K562 (cell line): Measurements from ENCODE around the gene TMEM168. TPM values are rescaled to one million over a fixed set of nuclear protein-coding genes. Genes with fewer than 3 reads are reported as not detected.

Experiments
- ATF6 ChIP-seq: sonication (generic); formaldehyde crosslinking; IDR thresholded peaks from 2 replicates; pipeline ENCODE4 v1.4.0; 2020; ENCODE audit warnings: mild to moderate bottlenecking, missing genetic modification reagents
- GTF3C2 ChIP-seq: IDR thresholded peaks from 3 replicates; pipeline ENCODE4 v1.6.1; 2011; ENCODE audit warnings: borderline replicate concordance, mild to moderate bottlenecking, moderate library complexity; ENCODE audit not compliant: insufficient read length; ENCODE audit errors: extremely low read depth
- NFRKB ChIP-seq: fragments of 450-650 bp; IDR thresholded peaks from 2 replicates; pipeline ENCODE4 v1.6.1; 2016; ENCODE audit warnings: low read depth
- RBM25 ChIP-seq: fragments of 200-400 bp; formaldehyde crosslinking; IDR thresholded peaks from 2 replicates; pipeline ENCODE4 v1.6.1; 2018; ENCODE audit warnings: low read length, low read depth, moderate library complexity; ENCODE audit not compliant: severe bottlenecking
- RFX7 ChIP-seq: fragments of 250-450 bp; sonication (Bioruptor Pico); IDR thresholded peaks from 2 replicates; pipeline ENCODE4 v1.5.1; 2021; ENCODE audit warnings: mild to moderate bottlenecking
- SIN3B ChIP-seq: fragments of 450-650 bp; IDR thresholded peaks from 2 replicates; pipeline ENCODE4 v1.6.1; 2017; ENCODE audit warnings: low read depth, mild to moderate bottlenecking, moderate library complexity
- SRSF7 ChIP-seq: fragments of 200-400 bp; formaldehyde crosslinking; optimal IDR thresholded peaks from 2 replicates; pipeline ENCODE3; 2017; ENCODE audit warnings: mild to moderate bottlenecking, low read depth, low read length
- TEAD2 ChIP-seq: fragments of 450-650 bp; IDR thresholded peaks from 2 replicates; pipeline ENCODE4 v1.6.1; 2016; ENCODE audit warnings: missing genetic modification characterization, control low read depth, missing compliant biosample characterization
- ZNF384 ChIP-seq: IDR thresholded peaks from 2 replicates; pipeline ENCODE4 v1.6.1; 2012; ENCODE audit warnings: low read depth, low read length, improper control_type of control experiment
- ZNF644 ChIP-seq: fragments of 200-800 bp; sonication (Bioruptor generic); IDR thresholded peaks from 2 replicates; pipeline ENCODE4 v1.6.1; 2016; ENCODE audit warnings: low read depth, missing genetic modification characterization, missing compliant biosample characterization
- polyA plus RNA-seq, 8 experiments: library from polyadenylated mRNA; depleted of rRNA in 4 of 8; stranded (reverse) in 5 of 8; unstranded in 3 of 8; fragments of >200 nt; fragmentation: Nextera tagmentation in 2 of 8; fragmentation: Illumina TruSeq in 1 of 8; extraction: Ambion mirVana in 2 of 8; extraction: Trizol in 1 of 8; gene quantifications; 2 replicates each; pipeline versions ENCODE4 v1.2.1 to v1.2.3, GENCODE V29; 2011 to 2014; ENCODE audit warnings: inconsistent platforms in 1 of 8, missing spikeins in 1 of 8
- total RNA-seq, 7 experiments: library from RNA; depleted of rRNA in 6 of 7; stranded (reverse); fragments of >200 nt in 6 of 7; fragmentation: Illumina TruSeq in 2 of 7; extraction: Trizol in 2 of 7; gene quantifications; 2 replicates each; pipeline versions ENCODE4 v1.2.1 to v1.2.3, GENCODE V29; 2011 to 2021; ENCODE audit warnings: low replicate concordance in 1 of 7
- TF ChIP-seq, protein P1 (sequence below): fragments of 450-650 bp; IDR thresholded peaks from 2 replicates; pipeline ENCODE4 v1.6.1; 2018; ENCODE audit warnings: mild to moderate bottlenecking, low read depth; ENCODE audit not compliant: partially characterized antibody
- TF ChIP-seq, protein P2 (sequence below), 2 experiments: fragments of 450-650 bp; IDR thresholded peaks; 2 replicates each; pipeline ENCODE4 v1.6.1; 2018; ENCODE audit warnings: mild to moderate bottlenecking in 2 of 2, low read depth in 1 of 2; ENCODE audit not compliant: partially characterized antibody in 2 of 2
- TF ChIP-seq, protein P3 (sequence below): IDR thresholded peaks from 2 replicates; pipeline ENCODE4 v1.6.1; 2012; ENCODE audit warnings: low read depth, low read length, improper control_type of control experiment, borderline replicate concordance

The TMEM168 gene
- total and polyA plus RNA-seq, 9 of the 15 experiments (the other 6 are each of a cell fraction or from before 2014, with no cell fraction given) = 19.7 to 50.7 (median 25.4) TPM

- TF ChIP-seq, protein P1, sequence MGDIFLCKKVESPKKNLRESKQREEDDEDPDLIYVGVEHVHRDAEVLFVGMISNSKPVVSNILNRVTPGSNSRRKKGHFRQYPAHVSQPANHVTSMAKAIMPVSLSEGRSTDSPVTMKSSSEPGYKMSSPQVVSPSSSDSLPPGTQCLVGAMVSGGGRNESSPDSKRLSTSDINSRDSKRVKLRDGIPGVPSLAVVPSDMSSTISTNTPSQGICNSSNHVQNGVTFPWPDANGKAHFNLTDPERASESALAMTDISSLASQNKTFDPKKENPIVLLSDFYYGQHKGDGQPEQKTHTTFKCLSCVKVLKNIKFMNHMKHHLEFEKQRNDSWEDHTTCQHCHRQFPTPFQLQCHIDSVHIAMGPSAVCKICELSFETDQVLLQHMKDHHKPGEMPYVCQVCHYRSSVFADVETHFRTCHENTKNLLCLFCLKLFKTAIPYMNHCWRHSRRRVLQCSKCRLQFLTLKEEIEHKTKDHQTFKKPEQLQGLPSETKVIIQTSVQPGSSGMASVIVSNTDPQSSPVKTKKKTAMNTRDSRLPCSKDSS = no peak
- peak; percentile 86 for TF ChIP-seq SIN3B
- TF ChIP-seq, protein P2, sequence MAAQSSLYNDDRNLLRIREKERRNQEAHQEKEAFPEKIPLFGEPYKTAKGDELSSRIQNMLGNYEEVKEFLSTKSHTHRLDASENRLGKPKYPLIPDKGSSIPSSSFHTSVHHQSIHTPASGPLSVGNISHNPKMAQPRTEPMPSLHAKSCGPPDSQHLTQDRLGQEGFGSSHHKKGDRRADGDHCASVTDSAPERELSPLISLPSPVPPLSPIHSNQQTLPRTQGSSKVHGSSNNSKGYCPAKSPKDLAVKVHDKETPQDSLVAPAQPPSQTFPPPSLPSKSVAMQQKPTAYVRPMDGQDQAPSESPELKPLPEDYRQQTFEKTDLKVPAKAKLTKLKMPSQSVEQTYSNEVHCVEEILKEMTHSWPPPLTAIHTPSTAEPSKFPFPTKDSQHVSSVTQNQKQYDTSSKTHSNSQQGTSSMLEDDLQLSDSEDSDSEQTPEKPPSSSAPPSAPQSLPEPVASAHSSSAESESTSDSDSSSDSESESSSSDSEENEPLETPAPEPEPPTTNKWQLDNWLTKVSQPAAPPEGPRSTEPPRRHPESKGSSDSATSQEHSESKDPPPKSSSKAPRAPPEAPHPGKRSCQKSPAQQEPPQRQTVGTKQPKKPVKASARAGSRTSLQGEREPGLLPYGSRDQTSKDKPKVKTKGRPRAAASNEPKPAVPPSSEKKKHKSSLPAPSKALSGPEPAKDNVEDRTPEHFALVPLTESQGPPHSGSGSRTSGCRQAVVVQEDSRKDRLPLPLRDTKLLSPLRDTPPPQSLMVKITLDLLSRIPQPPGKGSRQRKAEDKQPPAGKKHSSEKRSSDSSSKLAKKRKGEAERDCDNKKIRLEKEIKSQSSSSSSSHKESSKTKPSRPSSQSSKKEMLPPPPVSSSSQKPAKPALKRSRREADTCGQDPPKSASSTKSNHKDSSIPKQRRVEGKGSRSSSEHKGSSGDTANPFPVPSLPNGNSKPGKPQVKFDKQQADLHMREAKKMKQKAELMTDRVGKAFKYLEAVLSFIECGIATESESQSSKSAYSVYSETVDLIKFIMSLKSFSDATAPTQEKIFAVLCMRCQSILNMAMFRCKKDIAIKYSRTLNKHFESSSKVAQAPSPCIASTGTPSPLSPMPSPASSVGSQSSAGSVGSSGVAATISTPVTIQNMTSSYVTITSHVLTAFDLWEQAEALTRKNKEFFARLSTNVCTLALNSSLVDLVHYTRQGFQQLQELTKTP (IDR thresholded peaks at IDR 0.05; ENCODE audit: low read depth in 1 of 2, partially characterized antibody in 2 of 2) = peak; percentile 46 to 82
- no peak for TF ChIP-seq RBM25
- no peak for TF ChIP-seq SRSF7
- TF ChIP-seq ZNF384 = no peak
- TF ChIP-seq, protein P3, sequence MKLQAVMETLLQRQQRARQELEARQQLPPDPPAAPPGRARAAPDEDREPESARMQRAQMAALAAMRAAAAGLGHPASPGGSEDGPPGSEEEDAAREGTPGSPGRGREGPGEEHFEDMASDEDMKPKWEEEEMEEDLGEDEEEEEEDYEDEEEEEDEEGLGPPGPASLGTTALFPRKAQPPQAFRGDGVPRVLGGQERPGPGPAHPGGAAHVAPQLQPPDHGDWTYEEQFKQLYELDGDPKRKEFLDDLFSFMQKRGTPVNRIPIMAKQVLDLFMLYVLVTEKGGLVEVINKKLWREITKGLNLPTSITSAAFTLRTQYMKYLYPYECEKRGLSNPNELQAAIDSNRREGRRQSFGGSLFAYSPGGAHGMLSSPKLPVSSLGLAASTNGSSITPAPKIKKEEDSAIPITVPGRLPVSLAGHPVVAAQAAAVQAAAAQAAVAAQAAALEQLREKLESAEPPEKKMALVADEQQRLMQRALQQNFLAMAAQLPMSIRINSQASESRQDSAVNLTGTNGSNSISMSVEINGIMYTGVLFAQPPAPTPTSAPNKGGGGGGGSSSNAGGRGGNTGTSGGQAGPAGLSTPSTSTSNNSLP = no peak
- TF ChIP-seq ZNF644 (tag) = no peak; the same call in 1 of the 2 replicates
- no peak for TF ChIP-seq RFX7 (CRISPR knock-in tag)
- TF ChIP-seq GTF3C2 = no peak
- peak; percentile 99 for TF ChIP-seq NFRKB
- TF ChIP-seq TEAD2 (tag) = no peak
- peak; percentile 70; the same call in 1 of the 2 replicates for TF ChIP-seq ATF6
Measured at GRCh38 chr7:112789817-112790585, at the start of gene TMEM168 (continued).
